A549 (cell line): ENCODE results near the gene SELENOM. TPM values are rescaled to one million over a fixed set of nuclear protein-coding genes. Genes with fewer than 3 reads are reported as not detected.
A peak's percentile ranks its signal among the peaks of the same experiment; 100 is the strongest.

ENCODE experiments used
- ATAC-seq, 2 experiments: fragments of 200-7000 bp in 1 of 2; fragments of >200 bp in 1 of 2; cut with Nextera tagmentation in 1 of 2; cut with Tn5 transposase in 1 of 2; 3 replicates each; pipeline versions ENCODE4 v1.8.0 to v1.9.1; 2018 to 2020; ENCODE audit warnings: mild to moderate bottlenecking in 1 of 2, moderate library complexity in 1 of 2
- CTCF ChIA-PET: fragments of 300-600 bp; sonication (Branson Sonifier 250); formaldehyde crosslinking; extraction: SDS; loops from one replicate; lab custom pipeline; 2021; ENCODE audit warnings: antibody characterized with exemption, inconsistent platforms; lab: Yijun Ruan, JAX
- POLR2A ChIA-PET: fragments of 350-600 bp; formaldehyde crosslinking; extraction: SDS; loops from one replicate; lab custom pipeline; 2021; ENCODE audit warnings: antibody characterized with exemption, inconsistent platforms; lab: Yijun Ruan, JAX
- DNase-seq, 2 experiments: peaks; one replicate each; pipeline versions ENCODE4 v3.0.0 to v3.0.0-alpha.2; 2011 to 2016; ENCODE audit warnings: low read depth in 1 of 2, low spot score in 1 of 2
- FAIRE-seq: peaks from 2 replicates; lab custom pipeline; 2011; peaks lifted over from hg19 to GRCh38; lab: Jason Lieb, UNC
- H3K27ac ChIP-seq, 2 experiments: fragments of >200 bp; sonication (Bioruptor Twin); formaldehyde crosslinking; 3 replicates each; pipeline ENCODE4 v1.5.1; 2016 to 2017
- H3K4me1 ChIP-seq: fragments of >200 bp; sonication (Bioruptor Twin); formaldehyde crosslinking; 3 replicates; pipeline ENCODE4 v1.6.1; 2016
- H3K4me2 ChIP-seq: fragments of >200 bp; sonication (Bioruptor Twin); formaldehyde crosslinking; 3 replicates; pipeline ENCODE4 v1.6.1; 2016
- H3K4me3 ChIP-seq: fragments of >200 bp; sonication (Bioruptor Twin); formaldehyde crosslinking; 3 replicates; pipeline ENCODE4 v1.5.1; 2016
- H3K9me3 ChIP-seq: fragments of >200 bp; sonication (Bioruptor Twin); formaldehyde crosslinking; 3 replicates; pipeline ENCODE4 v1.6.1; 2016
- ATOH8 ChIP-seq: fragments of 250-450 bp; sonication (Bioruptor Pico); IDR thresholded peaks from 2 replicates; pipeline ENCODE4 v1.5.0; 2020; ENCODE audit warnings: low read depth, mild to moderate bottlenecking, moderate library complexity
- CTCF ChIP-seq: fragments of >200 bp; sonication (Bioruptor Twin); formaldehyde crosslinking; IDR thresholded peaks from 3 replicates; pipeline ENCODE4 v1.5.1; 2016
- HES2 ChIP-seq: fragments of >200 bp; sonication (Bioruptor Twin); formaldehyde crosslinking; IDR thresholded peaks from 2 replicates; pipeline ENCODE4 v1.6.1; 2016
- HEYL ChIP-seq: fragments of 250-450 bp; sonication (Bioruptor Pico); IDR thresholded peaks from 2 replicates; pipeline ENCODE4 v1.8.0; 2021; ENCODE audit warnings: mild to moderate bottlenecking, moderate library complexity
- HOXB13 ChIP-seq: fragments of 250-450 bp; sonication (Bioruptor Pico); IDR thresholded peaks from 2 replicates; pipeline ENCODE4 v1.5.0; 2020; ENCODE audit warnings: low read depth, mild to moderate bottlenecking, moderate library complexity
- MAFK ChIP-seq: fragments of 450-650 bp; IDR thresholded peaks from 2 replicates; pipeline ENCODE4 v1.6.1; 2014; ENCODE audit not compliant: partially characterized antibody
- MAX ChIP-seq: IDR thresholded peaks from 2 replicates; pipeline ENCODE4 v1.6.1; 2012
- MAZ ChIP-seq: fragments of 150-350 bp; IDR thresholded peaks from 2 replicates; pipeline ENCODE4 v1.6.1; 2014; ENCODE audit warnings: antibody characterized with exemption, low read depth, low read length, borderline replicate concordance
- MYC ChIP-seq: IDR thresholded peaks from 2 replicates; pipeline ENCODE4 v1.6.1; 2012; ENCODE audit warnings: mild to moderate bottlenecking, inconsistent platforms, low read length, improper control_type of control experiment, borderline replicate concordance
- PBX3 ChIP-seq: IDR thresholded peaks from 2 replicates; pipeline ENCODE4 v1.6.1; 2012
- RARB ChIP-seq: fragments of 250-450 bp; sonication (Bioruptor Pico); IDR thresholded peaks from 2 replicates; pipeline ENCODE4 v1.8.0; 2021; ENCODE audit warnings: mild to moderate bottlenecking, moderate library complexity
- RFX5 ChIP-seq: fragments of 450-650 bp; IDR thresholded peaks from 2 replicates; pipeline ENCODE4 v1.7.1; 2014; ENCODE audit warnings: antibody characterized with exemption, mild to moderate bottlenecking, moderate library complexity
- SMC3 ChIP-seq: fragments of >200 bp; sonication (Bioruptor Twin); formaldehyde crosslinking; IDR thresholded peaks from 3 replicates; pipeline ENCODE4 v1.6.1; 2018; ENCODE audit warnings: inconsistent platforms
- TFCP2L1 ChIP-seq: fragments of 250-450 bp; sonication (Bioruptor Pico); IDR thresholded peaks from 2 replicates; pipeline ENCODE4 v1.5.0; 2021; ENCODE audit warnings: mild to moderate bottlenecking
- TP53 ChIP-seq: fragments of 250-450 bp; sonication (Bioruptor Pico); IDR thresholded peaks from 2 replicates; pipeline ENCODE4 v1.5.0; 2021; ENCODE audit warnings: mild to moderate bottlenecking, moderate library complexity
- ZNF302 ChIP-seq: fragments of 250-450 bp; sonication (Bioruptor Pico); IDR thresholded peaks from 2 replicates; pipeline ENCODE4 v1.9.0; 2021; ENCODE audit warnings: inconsistent platforms, mild to moderate bottlenecking, moderate library complexity
- WGBS: methylation state at CpG from one replicate; pipeline ENCODE4 v1.1.6; 2017; ENCODE audit errors: missing lambda C conversion rate; 5-methylcytosine and 5-hydroxymethylcytosine counted together
- polyA plus RNA-seq, 4 experiments: library from polyadenylated mRNA; depleted of rRNA in 3 of 4; stranded (reverse); fragments of >200 nt; fragmentation: RNase III in 1 of 4; extraction: RNeasy Plus Mini Kit Qiagen cat#74134 plus additional on column Dnase treatment in 1 of 4; gene quantifications; 2 replicates in 3 of 4; 3 replicates in 1 of 4; pipeline ENCODE4 v1.2.3, GENCODE V29; 2011 to 2017

Gene SELENOM
- polyA plus RNA-seq, 2 of the 4 experiments (the other 2 are of a cell fraction): 15.3 to 46.5 TPM

GRCh38 chr22:31155422-31155821, 48.1 kb upstream of the SELENOM start (continued):
- no peak for TF ChIP-seq PBX3

GRCh38 chr22:31154975-31155374, 47.6 kb upstream of the SELENOM start:
- H3K4me2 ChIP-seq: no peak overlapping the region
- POLR2A ChIA-PET: no interaction called here

GRCh38 chr22:31153357-31153756, 46.0 kb upstream of the SELENOM start:
- ATAC-seq: no peak
- CTCF ChIA-PET: interaction anchor here (0.7 to 6.6 kb wide), 3 partner anchors 20 to 64 kb away, joined by 3 to 50 read pairs (median 4); partner anchors contain the start of gene SELENOM
- no peak overlapping the region for H3K4me2 ChIP-seq
- no peaks in the 10 kb centered on the region for H3K4me1 ChIP-seq
- no peak overlapping the region for H3K27ac ChIP-seq
- TF ChIP-seq ZNF302 (CRISPR knock-in tag) (no peak), TFCP2L1 (no peak), MAX (no peak), HOXB13 (no peak), MYC (no peak), RFX5 (no peak)
- TF ChIP-seq, all 56 proteins: peak for 0
- H3K4me3 ChIP-seq: no peak overlapping the region
- 20% methylated on average over 2 of the region's 3 CpGs for WGBS
- DNase-seq (no peak), FAIRE-seq (no peak)
- POLR2A ChIA-PET: no interaction called here
- H3K9me3 ChIP-seq: no peaks in the 10 kb centered on the region

More at GRCh38 chr22:31154975-31155374, 47.6 kb upstream of the SELENOM start:
- H3K4me3 ChIP-seq: no peak overlapping the region
- CTCF ChIA-PET: interaction anchor here (1.0 to 6.6 kb wide), 4 partner anchors 13 to 77 kb away, joined by 3 to 50 read pairs (median 4); partner anchors contain the start of gene SELENOM
- ATAC-seq (no peak), FAIRE-seq (no peak), DNase-seq (no peak)
- no peaks in the 10 kb centered on the region for H3K9me3 ChIP-seq
- H3K4me1 ChIP-seq: no peaks in the 10 kb centered on the region
- WGBS: 88% methylated on average over 1 of the region's 1 CpG
- TF ChIP-seq TP53 (CRISPR knock-in tag): no peak
- TF ChIP-seq MAZ: no peak
- no peak for TF ChIP-seq SMC3
- TF ChIP-seq ATOH8: no peak
- TF ChIP-seq RARB (CRISPR knock-in tag): no peak
- TF ChIP-seq HES2: no peak
- no peak for TF ChIP-seq MAFK
- no peak for TF ChIP-seq ZNF302 (CRISPR knock-in tag)
- no peak overlapping the region for H3K27ac ChIP-seq

- Histone ChIP-seq H3K9me3 (no peaks in the 10 kb centered on the region), H3K4me2 (no peak overlapping the region), H3K4me1 (no peaks in the 10 kb centered on the region), H3K27ac (no peak overlapping the region), H3K4me3 (no peak overlapping the region)
- no peak for TF ChIP-seq ATOH8
- FAIRE-seq: no peak
- DNase-seq: no peak
- 89% methylated on average over 2 of the region's 2 CpGs for WGBS
- ChIA-PET CTCF (interaction anchor here (6.1 to 6.6 kb wide), 2 partner anchors 44 to 64 kb away, joined by 50 read pairs; partner anchors contain the start of gene SELENOM), POLR2A (no interaction called here)
- ATAC-seq: no peak
Observed at GRCh38 chr22:31151872-31152271, 44.5 kb upstream of the SELENOM start.

GRCh38 chr22:31150615-31151014, 43.2 kb upstream of the SELENOM start:
- Histone ChIP-seq H3K27ac (no peak overlapping the region), H3K4me2 (no peak overlapping the region), H3K4me3 (no peak overlapping the region), H3K9me3 (no peaks in the 10 kb centered on the region), H3K4me1 (no peaks in the 10 kb centered on the region)
- no peak for DNase-seq
- TF ChIP-seq CTCF (peak; percentile 6; the same call in 1 of the 3 replicates), HEYL (CRISPR knock-in tag) (no peak)
- FAIRE-seq: no peak
- ChIA-PET POLR2A (no interaction called here), CTCF (interaction anchor here (1.3 to 6.6 kb wide), 3 partner anchors 12 to 63 kb away, joined by 4 to 50 read pairs (median 50); partner anchors contain the start of gene SELENOM)
- peak; percentile 56 to 63; a peak in 3 of 6 replicates for ATAC-seq
- WGBS: 32% methylated on average over 3 of the region's 3 CpGs
